ENCODE data around the gene ANKRD61.
"Not testable (repeated sequence)": the region's sequence is repeated elsewhere in the genome, so short reads cannot be mapped to it uniquely, and the experiment has no call there.

- TF ChIP-seq CTCF (IDR thresholded peaks at IDR 0.05); CHD2 (IDR thresholded peaks at IDR 0.05; ENCODE audit: low read length, partially characterized antibody); POLR2AphosphoS5 (IDR thresholded peaks at IDR 0.05; ENCODE audit: low read depth, low read length); REST (IDR thresholded peaks at IDR 0.05; ENCODE audit: low read depth, low read length); TCF12 (IDR thresholded peaks at IDR 0.05); MAX (IDR thresholded peaks at IDR 0.05; ENCODE audit: low read depth); IRF3 (IDR thresholded peaks at IDR 0.05; ENCODE audit: low read depth, low read length); RAD21 (IDR thresholded peaks at IDR 0.05; ENCODE audit: low read length); EP300 (IDR thresholded peaks at IDR 0.05; ENCODE audit: borderline replicate concordance in 1 of 2, low read depth in 1 of 2, low read length in 1 of 2); EZH2phosphoT487 (IDR thresholded peaks at IDR 0.05; ENCODE audit: borderline replicate concordance, low read depth); SIN3A (IDR thresholded peaks at IDR 0.05; ENCODE audit: borderline replicate concordance, low read depth, low read length); TEAD4 (IDR thresholded peaks at IDR 0.05; ENCODE audit: borderline replicate concordance, insufficient read depth); RXRA (IDR thresholded peaks at IDR 0.05; ENCODE audit: borderline replicate concordance, low read depth): not testable (repeated sequence)
These were observed 51.9 kb downstream of the ANKRD61 start for GRCh38 chr7:6083047-6083446.
